ENCODE measurements around the gene MCOLN2.

Gene MCOLN2

DNA sequence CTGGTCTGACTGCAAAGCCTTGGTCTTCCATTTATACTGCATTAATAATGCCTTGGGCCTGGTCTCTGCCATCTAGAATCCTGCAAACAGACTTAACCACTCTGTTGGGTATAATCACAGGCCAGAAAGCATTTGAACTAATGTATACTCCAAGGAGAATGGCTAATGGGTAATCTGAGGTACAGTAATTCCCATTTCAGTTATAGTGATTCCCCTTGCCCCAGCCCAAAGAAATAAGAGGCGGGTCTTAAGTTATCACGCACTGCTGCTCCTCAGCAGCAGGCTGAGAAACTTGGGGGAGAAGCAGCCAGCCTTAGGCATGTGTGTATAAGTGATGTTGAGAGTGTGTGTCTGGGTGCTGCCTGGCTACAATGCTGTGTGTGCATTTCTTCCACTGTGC lies 106.3 kb downstream of the MCOLN2 start:
- no peak for DNase-seq

DNA sequence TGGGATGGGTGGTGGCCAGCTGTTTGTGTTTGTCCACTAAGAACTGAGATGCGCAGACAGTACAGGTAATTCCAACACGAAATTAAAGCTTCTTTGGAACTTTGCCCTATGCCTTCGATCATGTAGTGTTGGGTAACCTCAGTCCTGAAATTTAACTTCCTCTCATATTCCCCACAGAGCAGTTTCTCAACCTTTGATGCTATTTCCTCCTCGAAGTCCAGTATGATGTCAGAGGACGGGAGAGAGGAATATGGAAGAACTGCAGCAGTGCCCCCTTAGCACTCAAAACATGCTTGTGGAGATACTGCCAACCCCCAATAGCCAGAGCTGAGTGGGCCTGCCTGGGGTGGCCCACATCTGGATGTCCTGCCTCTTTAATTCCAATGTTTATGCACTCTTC lies 107.5 kb downstream of the MCOLN2 start:
- no peak for DNase-seq

DNA sequence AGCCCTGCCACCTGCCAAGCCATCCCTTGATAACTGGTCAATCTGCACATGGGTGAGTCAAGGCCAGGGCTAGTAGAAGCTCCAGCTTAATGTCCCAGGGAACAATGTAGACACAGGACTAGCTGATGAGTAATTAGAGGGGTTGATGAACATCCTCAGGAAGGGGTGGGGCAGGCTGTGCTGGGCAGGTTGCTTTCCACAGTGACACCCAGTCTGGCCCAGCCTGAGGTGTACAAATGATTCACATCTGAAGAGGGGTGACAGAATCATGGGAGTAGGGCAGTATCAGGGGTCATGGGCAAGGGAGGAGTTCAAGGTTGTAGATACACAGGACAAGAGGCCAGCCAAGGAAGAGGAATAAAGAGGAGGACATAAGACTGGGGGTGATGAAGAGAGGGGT lies 108.2 kb downstream of the MCOLN2 start:
- no peak for DNase-seq

DNA sequence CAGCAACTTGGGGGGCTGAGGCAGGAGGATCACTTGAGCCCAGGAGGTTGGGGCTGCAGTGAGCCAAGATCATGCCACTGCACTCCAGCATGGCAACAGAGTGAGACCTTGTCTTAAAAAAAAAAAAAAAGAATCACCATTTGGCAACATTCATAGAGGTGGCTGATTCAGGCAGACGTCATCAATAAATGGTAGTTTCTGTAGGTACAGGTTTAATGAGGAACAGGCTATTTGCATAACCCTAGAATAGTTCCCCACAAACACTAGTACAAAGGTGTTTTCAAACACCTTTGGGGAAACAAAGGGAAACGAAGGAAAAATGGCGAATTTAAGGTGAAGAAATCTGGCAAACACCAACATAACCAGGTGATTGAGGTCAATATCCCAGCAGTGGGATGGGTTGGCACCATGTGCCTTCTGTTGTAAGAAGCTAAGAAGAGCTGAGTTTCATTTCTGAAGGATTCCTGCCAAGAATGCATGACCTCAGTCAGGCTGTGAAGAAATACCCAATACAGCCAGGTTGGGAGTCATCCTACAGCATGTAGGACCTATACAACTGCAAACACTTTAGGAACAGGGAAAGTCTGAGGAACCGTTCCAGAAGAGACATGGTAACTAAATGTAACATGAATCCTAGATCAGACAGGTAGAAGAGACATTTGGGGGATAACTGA lies 109.5 kb downstream of the MCOLN2 start:
- no peak for DNase-seq

DNA sequence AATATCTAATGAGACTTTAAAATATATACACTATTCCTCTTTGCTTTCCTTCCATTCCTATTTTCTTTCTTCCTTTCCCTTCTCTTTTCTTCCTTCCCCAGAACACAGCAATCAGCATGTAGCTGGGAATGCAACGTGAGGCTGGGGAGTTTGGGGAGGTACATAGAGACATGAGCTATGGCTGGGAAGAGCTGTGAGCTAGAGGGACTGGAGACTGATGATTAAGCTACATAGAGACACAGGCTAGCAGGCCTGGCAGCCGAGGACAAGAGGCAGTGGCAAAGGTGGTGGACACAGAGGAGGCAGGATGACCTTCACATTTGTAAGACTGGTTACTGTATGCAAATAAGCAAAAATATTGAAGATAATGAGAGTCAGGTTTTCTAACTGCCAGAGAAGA lies 111.4 kb downstream of the MCOLN2 start:
- DNase-seq = no peak

DNA sequence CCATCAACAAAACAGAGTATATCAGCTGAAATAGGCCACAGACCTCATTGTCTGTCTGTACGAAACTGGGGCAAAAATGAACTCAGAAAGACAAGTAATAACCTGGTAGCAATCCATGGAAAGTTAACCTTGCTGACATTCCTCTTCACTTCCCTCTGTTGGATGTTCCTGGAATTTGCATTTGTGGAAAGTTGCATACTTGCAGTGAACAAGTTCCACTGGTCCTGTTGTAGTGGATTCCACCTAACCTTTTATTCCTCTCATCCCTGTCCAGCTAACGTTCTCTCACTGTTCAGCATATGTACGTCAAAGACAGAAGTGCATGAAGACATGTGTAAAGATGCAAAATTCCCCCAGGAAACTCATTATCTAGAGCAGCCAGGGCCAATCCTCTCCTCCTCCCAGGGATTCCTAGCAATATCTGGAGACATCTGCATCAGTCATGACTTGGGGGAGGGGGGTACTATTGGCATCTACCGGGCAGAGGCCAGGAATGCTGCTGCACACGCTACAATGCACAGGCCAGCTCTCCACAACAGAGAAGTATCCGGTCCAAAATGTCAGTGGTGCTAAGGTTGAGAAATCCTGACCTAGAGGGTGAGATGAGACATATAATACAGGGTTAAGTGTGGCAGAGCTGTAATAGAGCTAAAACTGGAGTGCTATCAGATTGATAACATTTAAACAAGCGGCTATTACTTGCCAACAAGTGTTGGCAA lies 112.1 kb downstream of the MCOLN2 start:
- DNase-seq = no peak

DNA sequence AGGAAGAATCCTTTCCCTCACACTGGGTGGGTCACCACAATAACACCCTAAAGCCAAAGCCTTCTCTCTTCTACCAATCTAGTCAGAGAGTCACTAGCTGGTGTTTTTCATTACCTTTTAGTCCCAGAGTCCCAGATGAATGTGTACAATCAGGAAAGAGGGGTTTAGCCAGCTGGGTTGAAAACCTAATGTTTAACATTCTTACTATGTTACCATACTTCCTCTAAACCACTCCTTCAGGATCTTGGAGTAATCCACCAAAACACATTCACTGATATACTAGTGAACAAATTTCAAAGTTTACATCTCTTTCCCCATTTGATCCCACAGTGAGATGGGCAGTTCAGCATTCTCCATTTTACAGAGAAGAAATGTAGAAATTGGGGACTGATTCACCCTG lies 113.6 kb downstream of the MCOLN2 start:
- DNase-seq = no peak

DNA sequence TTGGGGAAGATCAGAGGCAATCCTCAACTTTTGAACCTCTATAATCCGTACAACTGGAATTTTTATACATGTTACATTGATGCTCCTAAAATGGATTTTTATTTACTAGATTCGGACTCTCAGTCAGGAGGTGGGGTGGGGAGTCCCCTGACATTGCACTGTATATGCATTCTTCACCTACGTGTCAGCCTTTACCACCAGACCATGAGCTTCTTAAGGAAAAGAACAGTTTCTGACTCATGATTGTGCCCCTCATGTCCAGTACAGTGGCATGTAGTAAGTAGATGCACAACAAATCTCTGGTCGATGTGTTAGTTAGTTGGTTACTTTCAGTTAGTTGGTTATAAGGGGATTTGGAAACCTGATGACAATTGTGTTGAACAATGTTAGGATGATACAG lies 119.3 kb downstream of the MCOLN2 start:
- DNase-seq = no peak

DNA sequence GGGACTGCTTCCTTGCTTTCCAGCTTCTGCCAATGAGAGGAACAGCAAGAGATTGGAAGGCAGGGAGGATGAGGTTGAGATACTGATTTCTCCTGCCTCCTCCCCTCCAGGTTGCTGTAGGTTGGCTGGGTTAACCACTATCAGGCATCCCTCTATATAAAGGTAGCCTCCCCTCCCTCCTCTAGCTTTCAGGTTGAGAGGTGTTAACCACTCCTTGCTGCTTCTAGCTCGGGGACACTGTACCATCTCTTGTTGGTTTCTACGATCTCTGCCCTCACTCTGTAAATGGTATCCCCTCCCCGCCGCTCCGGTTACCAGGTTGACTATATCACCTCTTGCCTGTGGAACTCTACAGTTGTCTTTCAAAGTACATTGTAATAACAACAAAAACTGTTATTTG lies 120.6 kb downstream of the MCOLN2 start:
- DNase-seq = no peak

Measured in OCI-M1 (cell line).